ENCODE results near the gene TNIK. TPM values are rescaled to one million over a fixed set of nuclear protein-coding genes. Genes with fewer than 3 reads are reported as not detected.
A peak's percentile ranks its signal among the peaks of the same experiment; 100 is the strongest.

TNIK gene
- total RNA-seq, 1 donor from 2014 or later: 27.4 TPM

DNA sequence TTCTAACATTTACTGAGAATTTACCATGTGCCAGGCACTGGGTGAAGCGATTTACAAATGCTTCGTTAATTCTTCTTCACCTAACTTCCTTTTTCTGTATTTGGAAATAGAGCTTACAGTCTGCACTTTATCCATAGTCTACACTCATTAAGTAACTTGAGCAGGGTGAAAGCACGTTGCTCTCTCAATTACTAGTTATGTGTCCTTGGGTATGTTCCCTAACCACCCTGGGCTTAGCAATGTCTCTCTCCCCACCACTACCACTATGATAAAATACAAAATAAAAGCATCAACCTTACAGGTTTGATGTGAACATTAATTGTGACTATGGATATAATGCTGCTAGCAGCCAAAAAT is 260.8 kb downstream of the TNIK start:
- intact Hi-C loops (cut with micrococcal nuclease): no loop called here
- Mint-ChIP-seq H3K36me3 (ENCODE audit: low read depth) (peaks cover 29% of the 10 kb centered on the region), H3K27me3 (no peaks in the 10 kb centered on the region), H3K9me3 (peaks cover 13% of the 10 kb centered on the region), H3K4me3 (no peak overlapping the region), H3K4me1 (peaks cover 11% of the 10 kb centered on the region), H3K27ac (no peak overlapping the region)
- DNase-seq: no peak

DNA sequence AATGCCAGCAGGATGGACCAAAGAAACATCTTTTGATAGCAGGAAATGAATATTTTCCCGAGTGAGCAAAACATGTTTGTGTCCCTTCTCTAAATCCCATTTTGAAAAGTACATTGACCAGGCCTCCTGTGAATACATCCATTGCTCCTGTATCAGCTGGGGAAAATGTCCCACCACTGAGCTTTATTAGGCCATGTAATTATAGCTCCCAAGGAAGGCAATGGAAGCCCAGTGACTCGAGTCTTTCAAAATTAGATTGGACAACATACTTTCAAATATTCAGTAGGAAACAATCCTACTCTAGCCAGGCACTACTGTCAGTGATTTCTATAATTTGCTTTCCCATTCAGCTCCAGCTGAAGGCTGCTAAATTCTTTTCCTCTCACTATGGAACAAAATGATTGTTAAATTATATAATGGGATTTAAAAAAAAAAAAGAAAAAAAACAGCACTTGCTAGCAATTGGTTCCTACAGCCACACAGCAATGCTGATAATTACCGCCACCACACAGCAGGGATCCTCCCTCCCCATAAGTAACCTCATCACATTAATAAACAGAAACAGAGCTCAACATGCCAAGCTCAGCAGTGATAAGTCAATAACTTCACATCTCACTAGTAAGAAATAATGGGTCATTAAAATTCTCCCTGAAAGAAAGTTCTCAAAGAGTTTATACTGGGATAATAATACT is 261.3 kb downstream of the TNIK start:
- peaks cover 11% of the 10 kb centered on the region for H3K4me1 Mint-ChIP-seq
- peaks cover 34% of the 10 kb centered on the region for H3K36me3 Mint-ChIP-seq (ENCODE audit: low read depth)
- H3K27me3 Mint-ChIP-seq: no peaks in the 10 kb centered on the region
- no peak for DNase-seq
- H3K27ac Mint-ChIP-seq: no peak overlapping the region
- peaks cover 13% of the 10 kb centered on the region for H3K9me3 Mint-ChIP-seq
- intact Hi-C loops (cut with micrococcal nuclease): no loop called here
- H3K4me3 Mint-ChIP-seq: no peak overlapping the region

DNA sequence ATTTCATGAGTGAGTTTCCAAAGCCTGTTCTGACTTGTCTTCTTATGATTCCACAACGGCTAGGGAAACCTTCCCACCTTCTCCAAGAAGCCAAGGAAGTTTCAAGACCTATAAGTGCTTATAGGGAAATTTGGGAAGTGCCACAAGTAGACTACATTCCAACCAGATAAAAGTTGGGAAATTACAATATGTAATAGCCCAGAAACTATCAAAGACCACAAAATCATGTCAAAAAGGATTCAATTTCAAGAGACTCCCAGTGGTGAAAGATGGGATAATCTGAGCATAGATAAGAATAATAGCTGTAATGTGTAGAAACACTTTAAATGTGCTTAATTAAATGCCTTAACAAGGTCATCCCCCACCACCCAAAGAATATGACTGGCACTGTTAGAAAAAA is 264.5 kb downstream of the TNIK start:
- no peaks in the 10 kb centered on the region for H3K27me3 Mint-ChIP-seq
- H3K27ac Mint-ChIP-seq: no peak overlapping the region
- peaks cover 39% of the 10 kb centered on the region for H3K36me3 Mint-ChIP-seq (ENCODE audit: low read depth)
- H3K4me3 Mint-ChIP-seq: no peak overlapping the region
- peaks cover 14% of the 10 kb centered on the region for H3K4me1 Mint-ChIP-seq
- no peak for DNase-seq
- peaks cover 13% of the 10 kb centered on the region for H3K9me3 Mint-ChIP-seq
- intact Hi-C loops (cut with micrococcal nuclease): no loop called here

DNA sequence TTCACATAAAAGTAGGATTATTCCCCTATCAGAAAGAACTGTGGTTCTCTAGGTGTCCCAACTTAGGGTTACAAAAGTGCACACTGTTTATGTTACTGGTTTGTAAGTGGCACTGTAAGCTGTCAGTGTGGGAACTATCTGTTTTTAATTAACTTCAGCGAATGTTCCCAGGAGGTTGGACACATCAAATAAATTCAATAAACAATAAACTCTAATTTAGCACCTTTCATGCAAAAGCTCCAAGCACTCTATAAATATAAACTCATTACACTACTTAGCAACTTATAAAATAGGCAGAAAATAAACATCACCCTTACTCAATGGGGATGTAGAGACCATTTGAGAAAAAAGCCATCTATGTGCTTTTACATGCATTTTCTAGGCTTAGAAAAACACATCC is 265.2 kb downstream of the TNIK start:
- no peak for DNase-seq
- Mint-ChIP-seq H3K4me3 (no peak overlapping the region), H3K4me1 (peaks cover 17% of the 10 kb centered on the region), H3K27ac (no peak overlapping the region), H3K9me3 (peaks cover 13% of the 10 kb centered on the region), H3K36me3 (ENCODE audit: low read depth) (peaks cover 41% of the 10 kb centered on the region), H3K27me3 (no peaks in the 10 kb centered on the region)
- intact Hi-C loops (cut with micrococcal nuclease): no loop called here

DNA sequence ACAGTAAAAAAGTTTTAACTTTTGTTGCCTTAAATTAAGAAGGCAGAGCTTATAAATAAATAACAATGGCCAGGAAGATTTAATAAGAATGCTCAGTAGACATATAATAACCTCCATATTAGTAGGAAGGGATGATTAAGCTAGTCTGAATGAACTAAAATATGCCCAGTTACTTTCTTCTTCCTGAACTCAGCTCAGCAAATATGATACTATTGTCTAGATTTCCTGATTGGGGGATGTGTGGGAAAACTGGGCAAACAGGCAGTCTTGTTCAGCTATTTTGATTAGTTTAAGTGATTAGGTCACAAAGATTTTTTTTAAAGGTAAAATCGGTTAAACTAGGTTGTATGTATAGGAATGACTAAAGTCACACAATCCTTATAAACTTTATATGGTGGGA is 266.5 kb downstream of the TNIK start:
- H3K27me3 Mint-ChIP-seq: no peaks in the 10 kb centered on the region
- H3K4me1 Mint-ChIP-seq: peaks cover 27% of the 10 kb centered on the region
- peaks cover 44% of the 10 kb centered on the region for H3K36me3 Mint-ChIP-seq (ENCODE audit: low read depth)
- no peak overlapping the region for H3K4me3 Mint-ChIP-seq
- intact Hi-C loops (cut with micrococcal nuclease): no loop called here
- no peak for DNase-seq
- H3K9me3 Mint-ChIP-seq: peaks cover 13% of the 10 kb centered on the region
- no peak overlapping the region for H3K27ac Mint-ChIP-seq

DNA sequence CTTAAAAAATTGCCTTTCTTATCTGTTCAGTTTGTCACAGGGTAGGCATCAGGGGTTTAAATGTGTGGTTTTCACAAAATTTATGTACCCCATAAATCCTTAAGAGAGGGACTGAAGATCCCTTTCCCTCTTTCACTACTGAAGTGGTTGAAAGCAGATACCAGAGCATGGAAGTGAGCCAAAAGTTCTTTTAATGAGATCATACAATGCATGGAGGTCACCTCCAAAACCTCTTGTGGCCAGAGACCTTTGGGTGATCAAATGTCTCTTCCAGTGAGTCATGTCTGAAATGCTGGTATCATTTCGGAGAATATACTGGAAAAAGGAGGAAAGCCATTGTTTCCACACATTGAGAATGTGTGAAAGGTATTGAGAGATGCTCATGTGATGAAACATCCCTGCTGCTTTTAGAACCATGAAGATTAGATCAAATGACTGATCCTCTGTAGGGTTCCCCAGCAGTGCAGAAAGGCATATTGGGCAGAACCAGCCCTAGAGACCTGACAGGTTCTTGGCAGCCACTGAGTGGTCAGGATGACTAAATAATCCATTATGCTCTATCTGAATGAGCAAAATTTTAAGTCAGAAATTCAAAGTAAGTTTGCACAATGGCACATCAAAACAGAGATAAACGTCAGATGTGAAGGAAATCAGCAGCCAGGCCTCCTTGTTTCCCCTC is 267.9 kb downstream of the TNIK start:
- H3K4me3 Mint-ChIP-seq: no peak overlapping the region
- peaks cover 4% of the 10 kb centered on the region for H3K9me3 Mint-ChIP-seq
- intact Hi-C loops (cut with micrococcal nuclease): no loop called here
- no peak for DNase-seq
- no peaks in the 10 kb centered on the region for H3K27me3 Mint-ChIP-seq
- H3K27ac Mint-ChIP-seq: no peak overlapping the region
- peaks cover 40% of the 10 kb centered on the region for H3K36me3 Mint-ChIP-seq (ENCODE audit: low read depth)
- peaks cover 24% of the 10 kb centered on the region for H3K4me1 Mint-ChIP-seq

DNA sequence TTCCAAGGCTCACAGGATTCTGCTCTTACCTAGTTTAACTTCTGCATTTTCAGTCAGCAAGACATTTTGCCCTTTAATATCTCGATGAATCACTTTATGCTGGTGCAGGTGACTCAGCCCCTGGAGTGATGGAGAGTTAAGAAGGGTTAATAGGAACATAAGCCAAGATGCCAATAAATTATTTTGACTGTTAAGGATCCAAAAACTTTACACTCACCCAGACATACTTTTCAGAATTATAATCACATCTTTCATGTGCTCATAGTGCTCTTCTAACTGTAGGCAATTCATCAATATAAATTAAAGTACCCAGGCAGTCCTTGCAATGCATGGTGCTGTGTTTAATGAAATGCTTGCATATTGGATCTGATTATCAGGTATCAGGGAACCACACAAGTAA is 269.5 kb downstream of the TNIK start:
- H3K27ac Mint-ChIP-seq: no peak overlapping the region

DNA sequence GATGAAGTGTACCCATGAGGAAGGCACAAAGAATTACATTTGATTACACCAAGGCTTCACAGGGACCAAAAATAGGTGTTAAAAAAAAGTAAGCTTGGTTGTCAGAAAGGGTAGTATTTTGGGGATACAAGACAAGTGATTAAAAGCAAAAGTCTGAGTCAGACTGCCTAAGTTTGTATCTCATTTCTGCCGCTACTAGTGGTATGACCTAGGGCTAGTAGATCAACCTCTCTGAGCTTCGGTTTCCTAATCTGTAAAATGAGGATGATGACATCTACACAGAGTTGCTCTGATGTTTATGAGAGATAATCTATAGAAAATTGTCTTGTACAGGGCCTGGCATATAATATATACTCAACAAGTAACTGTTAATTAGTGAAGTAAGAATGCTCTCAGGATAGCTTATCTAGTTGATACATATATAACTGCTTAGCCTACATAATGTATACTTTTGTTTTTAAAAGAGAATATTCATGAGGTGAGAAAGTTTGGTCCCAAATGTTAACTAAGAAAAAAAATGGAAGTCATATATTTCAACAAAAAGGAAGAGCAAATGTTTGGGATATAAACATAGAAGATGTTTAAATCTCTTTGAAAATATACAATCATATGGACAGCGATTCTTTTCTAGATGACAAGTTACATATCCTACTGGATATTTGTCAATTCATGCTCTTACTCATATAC is 270.7 kb downstream of the TNIK start:
- H3K27me3 Mint-ChIP-seq: no peaks in the 10 kb centered on the region
- intact Hi-C loops (cut with micrococcal nuclease): loop anchor here (1.0 to 5.0 kb wide), 7 partner anchors 23 to 271 kb away; partner anchors contain the start of gene TNIK
- H3K9me3 Mint-ChIP-seq: no peaks in the 10 kb centered on the region
- H3K4me3 Mint-ChIP-seq: no peak overlapping the region
- peaks cover 42% of the 10 kb centered on the region for H3K4me1 Mint-ChIP-seq
- H3K36me3 Mint-ChIP-seq (ENCODE audit: low read depth): peaks cover 41% of the 10 kb centered on the region
- H3K27ac Mint-ChIP-seq: peak overlapping the region; percentile 81
- no peak for DNase-seq

More for the DNA sequence above, 269.5 kb downstream of the TNIK start:
- Mint-ChIP-seq H3K4me3 (no peak overlapping the region), H3K36me3 (ENCODE audit: low read depth) (peaks cover 41% of the 10 kb centered on the region), H3K27me3 (no peaks in the 10 kb centered on the region), H3K4me1 (peaks cover 32% of the 10 kb centered on the region), H3K9me3 (no peaks in the 10 kb centered on the region)
- intact Hi-C loops (cut with micrococcal nuclease): no loop called here
- DNase-seq: no peak

DNA sequence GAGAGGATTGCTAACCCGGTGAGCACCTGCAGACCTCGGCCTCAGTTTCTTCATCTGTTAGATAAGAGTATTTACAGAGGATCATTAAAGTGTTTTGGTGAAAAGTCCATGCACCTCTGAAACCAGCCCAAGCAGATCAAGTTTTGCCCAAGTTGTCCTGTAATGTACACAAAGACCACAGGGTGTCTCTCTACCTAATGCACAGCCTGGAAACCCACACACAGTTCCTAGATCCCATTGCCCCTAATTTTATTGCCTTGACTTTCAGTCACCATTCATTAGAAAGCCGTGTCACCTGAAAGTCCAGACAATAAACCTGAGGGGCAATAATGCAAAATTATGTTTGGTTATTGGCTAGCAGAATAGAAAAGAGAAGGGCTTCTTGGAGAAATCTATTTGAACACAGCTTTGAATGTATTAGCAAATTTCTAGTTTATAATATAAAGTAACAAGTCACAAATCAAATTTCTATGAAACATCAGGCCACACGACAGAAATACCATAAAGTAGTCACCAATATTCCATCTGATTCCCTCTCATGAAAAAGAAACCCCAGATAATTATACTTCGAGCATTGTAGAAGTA is 272.4 kb downstream of the TNIK start:
- peak; percentile 73 for DNase-seq
- no peak overlapping the region for H3K27ac Mint-ChIP-seq

DNA sequence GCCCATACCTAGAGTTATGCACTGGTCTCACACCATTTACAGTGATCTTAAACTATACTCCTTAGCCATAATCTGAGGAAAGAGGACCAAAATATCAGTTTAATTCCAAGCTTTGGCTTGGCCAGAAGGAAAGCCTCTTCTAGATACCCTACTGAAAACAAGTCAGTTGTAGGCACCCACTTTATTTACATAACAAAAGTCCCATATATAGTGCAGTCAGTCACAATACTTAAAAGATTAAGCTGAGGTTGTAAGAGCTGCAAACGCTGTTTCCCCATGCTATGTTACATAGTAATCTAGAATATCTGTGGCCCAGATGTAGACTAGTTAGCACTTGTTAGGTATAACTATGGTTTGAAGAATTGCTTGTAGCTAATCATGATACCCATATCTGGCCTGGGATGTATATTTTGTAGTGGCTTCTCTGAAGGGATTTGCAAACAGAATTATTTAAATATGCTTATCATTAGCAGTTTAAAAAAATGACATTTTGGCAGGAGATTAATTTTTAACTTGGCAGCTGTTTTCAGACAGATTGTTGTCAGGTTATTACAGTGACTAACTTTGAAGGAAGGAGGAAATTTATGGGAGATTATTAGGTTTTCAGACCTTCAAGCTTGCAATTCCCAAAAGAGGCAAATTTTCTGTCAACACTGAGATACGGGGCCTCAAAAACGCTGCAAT is 273.2 kb downstream of the TNIK start:
- intact Hi-C loops (cut with micrococcal nuclease): loop anchor here (2.0 to 5.0 kb wide), 2 partner anchors 185 to 380 kb away; no protein-coding TSS in a partner anchor
- H3K36me3 Mint-ChIP-seq (ENCODE audit: low read depth): peaks cover 39% of the 10 kb centered on the region
- peaks cover 57% of the 10 kb centered on the region for H3K4me1 Mint-ChIP-seq
- no peak overlapping the region for H3K27ac Mint-ChIP-seq
- no peaks in the 10 kb centered on the region for H3K9me3 Mint-ChIP-seq
- no peaks in the 10 kb centered on the region for H3K27me3 Mint-ChIP-seq
- DNase-seq: no peak
- H3K4me3 Mint-ChIP-seq: no peak overlapping the region

More for the DNA sequence above, 272.4 kb downstream of the TNIK start:
- no peak overlapping the region for H3K4me3 Mint-ChIP-seq
- intact Hi-C loops (cut with micrococcal nuclease): loop anchor here (2.0 to 5.0 kb wide), 5 partner anchors 21 to 379 kb away; no protein-coding TSS in a partner anchor
- H3K27me3 Mint-ChIP-seq: no peaks in the 10 kb centered on the region
- H3K4me1 Mint-ChIP-seq: peaks cover 52% of the 10 kb centered on the region
- no peaks in the 10 kb centered on the region for H3K9me3 Mint-ChIP-seq
- peaks cover 36% of the 10 kb centered on the region for H3K36me3 Mint-ChIP-seq (ENCODE audit: low read depth)

DNA sequence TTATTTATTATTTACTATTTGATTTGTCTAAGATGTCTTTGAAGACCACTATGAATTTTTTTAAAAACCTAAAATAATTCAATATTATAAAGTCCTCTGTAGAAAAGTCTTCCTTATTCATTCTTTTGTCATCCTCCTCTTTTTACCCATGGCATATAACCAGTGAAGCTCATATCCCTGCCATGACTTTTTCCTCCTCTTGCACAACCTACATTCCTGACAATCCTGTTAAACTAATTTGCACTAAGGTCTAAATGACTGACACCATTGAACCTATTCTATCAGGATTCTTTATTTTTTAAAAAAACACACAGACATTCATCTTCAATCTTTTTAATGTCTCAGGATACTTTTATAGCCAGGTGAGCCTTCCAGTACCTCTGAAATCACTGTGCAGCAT is 273.8 kb downstream of the TNIK start:
- Mint-ChIP-seq H3K4me3 (no peak overlapping the region), H3K27ac (no peak overlapping the region), H3K9me3 (no peaks in the 10 kb centered on the region), H3K4me1 (peaks cover 57% of the 10 kb centered on the region), H3K36me3 (ENCODE audit: low read depth) (peaks cover 41% of the 10 kb centered on the region), H3K27me3 (no peaks in the 10 kb centered on the region)
- DNase-seq: no peak
- intact Hi-C loops (cut with micrococcal nuclease): loop anchor here (2.0 to 5.0 kb wide), 2 partner anchors 186 to 380 kb away; no protein-coding TSS in a partner anchor

DNA sequence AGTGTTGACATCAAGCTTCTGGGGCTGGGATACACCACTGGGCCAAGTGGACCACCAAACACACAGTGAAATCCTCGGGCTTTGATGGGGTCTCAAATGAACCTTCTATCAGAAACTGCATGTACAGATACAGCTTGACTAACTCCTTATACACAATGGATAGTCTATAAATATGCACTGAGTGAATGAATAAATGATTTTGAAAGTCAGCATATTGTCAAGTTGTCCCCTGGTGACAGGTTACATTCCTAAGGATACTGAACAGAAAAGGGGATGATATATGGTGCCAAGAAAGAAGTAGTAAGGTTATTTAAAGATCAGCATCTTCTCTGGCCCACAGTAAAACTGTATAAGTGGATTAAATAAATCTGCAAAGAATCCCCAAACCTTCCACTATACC is 274.2 kb downstream of the TNIK start:
- H3K27ac Mint-ChIP-seq: no peak overlapping the region
- peaks cover 41% of the 10 kb centered on the region for H3K36me3 Mint-ChIP-seq (ENCODE audit: low read depth)
- no peaks in the 10 kb centered on the region for H3K9me3 Mint-ChIP-seq
- no peak overlapping the region for H3K4me3 Mint-ChIP-seq
- no peak for DNase-seq
- intact Hi-C loops (cut with micrococcal nuclease): loop anchor here (2.0 to 5.0 kb wide), 2 partner anchors 186 to 381 kb away; no protein-coding TSS in a partner anchor
- H3K27me3 Mint-ChIP-seq: no peaks in the 10 kb centered on the region
- peaks cover 59% of the 10 kb centered on the region for H3K4me1 Mint-ChIP-seq

DNA sequence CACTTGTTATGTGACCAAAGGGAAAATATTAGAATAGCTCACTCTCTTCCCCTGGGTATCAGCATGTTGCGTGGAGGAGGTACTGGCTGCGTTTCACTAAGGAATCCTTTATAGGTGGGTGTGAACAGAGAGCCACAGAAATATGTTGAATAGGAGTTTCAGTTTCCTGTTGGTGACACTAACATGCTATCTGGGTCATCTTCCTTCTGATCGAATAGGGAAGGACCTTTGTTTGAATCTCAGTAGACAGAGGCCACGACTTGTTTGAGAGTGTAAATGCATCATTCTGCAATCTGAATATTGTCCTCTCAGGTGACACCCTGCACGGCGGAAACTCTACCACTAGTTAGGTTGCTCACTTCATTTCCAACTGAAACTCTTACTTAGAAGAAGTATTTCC is 275.8 kb downstream of the TNIK start:
- H3K4me3 Mint-ChIP-seq: peak overlapping the region; percentile 51
- intact Hi-C loops (cut with micrococcal nuclease): loop anchor here (1.0 kb wide), 1 partner anchor 101 kb away; no protein-coding TSS in a partner anchor
- no peak for DNase-seq
- peaks cover 59% of the 10 kb centered on the region for H3K4me1 Mint-ChIP-seq
- H3K36me3 Mint-ChIP-seq (ENCODE audit: low read depth): peaks cover 36% of the 10 kb centered on the region
- H3K27me3 Mint-ChIP-seq: no peaks in the 10 kb centered on the region
- H3K9me3 Mint-ChIP-seq: no peaks in the 10 kb centered on the region
- peak overlapping the region; percentile 83 for H3K27ac Mint-ChIP-seq

All from activated CD4-positive, alpha-beta T cell treated with anti-CD3 and anti-CD28 coated beads, Interleukin-2, amount 10 ng/mL, durations not matched to agents 24 days and 14 days (primary cell).